Smooth muscle cell (in vitro differentiated cells): ENCODE measurements around the gene DAB2. TPM values are rescaled to one million over a fixed set of nuclear protein-coding genes. Genes with fewer than 3 reads are reported as not detected.
A peak's percentile ranks its signal among the peaks of the same experiment; 100 is the strongest.

Experiments
- DNase-seq: peaks from one replicate; lab custom pipeline; 2025; ENCODE audit not compliant: unreplicated experiment; lab: John Stamatoyannopoulos, UW
- H2AFZ ChIP-seq: fragments of 200-600 bp; sonication (generic); 2 replicates; pipeline ENCODE4 v1.6.0; 2016; ENCODE audit warnings: antibody characterized with exemption, low read depth, mild to moderate bottlenecking
- H3F3A ChIP-seq: fragments of 200-600 bp; sonication (generic); 2 replicates; pipeline ENCODE4 v1.6.0; 2017; ENCODE audit warnings: antibody characterized with exemption, low read depth
- H3K27ac ChIP-seq: fragments of 200-600 bp; sonication (generic); 2 replicates; pipeline ENCODE4 v1.5.1; 2016; ENCODE audit warnings: low read depth, mild to moderate bottlenecking
- H3K27me3 ChIP-seq: fragments of 200-600 bp; sonication (generic); 2 replicates; pipeline ENCODE4 v1.6.1; 2016; ENCODE audit warnings: low read depth, mild to moderate bottlenecking
- H3K36me3 ChIP-seq: fragments of 200-600 bp; sonication (generic); 2 replicates; pipeline ENCODE4 v1.5.1; 2016; ENCODE audit warnings: low read depth
- H3K4me1 ChIP-seq: fragments of 200-600 bp; sonication (generic); 2 replicates; pipeline ENCODE4 v1.5.1; 2016; ENCODE audit warnings: low read depth
- H3K4me2 ChIP-seq: fragments of 200-600 bp; sonication (generic); 2 replicates; pipeline ENCODE4 v1.6.0; 2016; ENCODE audit warnings: mild to moderate bottlenecking
- H3K4me3 ChIP-seq: fragments of 200-600 bp; sonication (generic); 2 replicates; pipeline ENCODE4 v1.5.1; 2016; ENCODE audit warnings: mild to moderate bottlenecking
- H3K79me2 ChIP-seq: fragments of 200-600 bp; sonication (generic); 2 replicates; pipeline ENCODE4 v1.6.0; 2016; ENCODE audit warnings: low read depth, mild to moderate bottlenecking
- H3K9ac ChIP-seq: fragments of 200-600 bp; sonication (generic); 2 replicates; pipeline ENCODE4 v1.6.0; 2016; ENCODE audit warnings: low read depth
- H3K9me3 ChIP-seq: fragments of 200-600 bp; sonication (generic); replicated peaks from 2 replicates; pipeline ENCODE4 v1.5.1; 2016; ENCODE audit warnings: low read depth
- H4K20me1 ChIP-seq: fragments of 200-600 bp; sonication (generic); 2 replicates; pipeline ENCODE4 v1.6.0; 2016; ENCODE audit warnings: low read depth
- CTCF ChIP-seq: fragments of 200-600 bp; sonication (generic); IDR thresholded peaks from 2 replicates; pipeline ENCODE4 v1.5.1; 2017; ENCODE audit warnings: borderline replicate concordance, mild to moderate bottlenecking, antibody characterized with exemption; ENCODE audit not compliant: insufficient read depth, poor library complexity, severe bottlenecking
- WGBS: methylation state at CpG from one replicate; pipeline ENCODE4 v1.1.7; 2016; ENCODE audit warnings: low lambda C conversion rate; 5-methylcytosine and 5-hydroxymethylcytosine counted together
- polyA plus RNA-seq: library from polyadenylated mRNA; unstranded; fragments of >200 nt; fragmentation: Nextera tagmentation; extraction: Ambion mirVana; gene quantifications from 2 replicates; pipeline ENCODE4 v1.2.1, GENCODE V29; 2016
- total RNA-seq: library from RNA; depleted of rRNA; stranded (reverse); fragments of >200 nt; gene quantifications from 2 replicates; pipeline ENCODE4 v1.2.3, GENCODE V29; 2014

Gene DAB2
- total and polyA plus RNA-seq, 2 experiments from 2014 or later: 87.2 to 105 TPM

GRCh38 chr5:39461007-39461682 lies 36.4 kb upstream of the DAB2 start:
- Histone ChIP-seq H3K9ac (no peak overlapping the region), H3K36me3 (no peaks in the 10 kb centered on the region), H3K4me1 (no peaks in the 10 kb centered on the region), H3K9me3 (no peaks in the 10 kb centered on the region), H3K27me3 (no peaks in the 10 kb centered on the region), H2AFZ (peak overlapping the region; percentile 21), H3F3A (no peaks in the 10 kb centered on the region), H3K4me2 (peak overlapping the region; percentile 12), H3K79me2 (no peaks in the 10 kb centered on the region), H4K20me1 (no peaks in the 10 kb centered on the region), H3K4me3 (no peak overlapping the region), H3K27ac (no peak overlapping the region)
- TF ChIP-seq CTCF: no peak
- WGBS: 72% methylated on average over 5 of the region's 5 CpGs
- no peak for DNase-seq

GRCh38 chr5:39459907-39460306 lies 35.1 kb upstream of the DAB2 start:
- H3K27me3 ChIP-seq: no peaks in the 10 kb centered on the region
- H3K9ac ChIP-seq: no peak overlapping the region
- no peaks in the 10 kb centered on the region for H3K9me3 ChIP-seq
- H3K4me2 ChIP-seq: no peak overlapping the region
- no peaks in the 10 kb centered on the region for H3K79me2 ChIP-seq
- H2AFZ ChIP-seq: no peak overlapping the region
- no peaks in the 10 kb centered on the region for H3K4me1 ChIP-seq
- no peak overlapping the region for H3K4me3 ChIP-seq
- H3K36me3 ChIP-seq: no peaks in the 10 kb centered on the region
- DNase-seq: no peak
- no peak for TF ChIP-seq CTCF
- no peak overlapping the region for H3K27ac ChIP-seq
- H4K20me1 ChIP-seq: no peaks in the 10 kb centered on the region
- H3F3A ChIP-seq: no peaks in the 10 kb centered on the region

GRCh38 chr5:39459071-39459470 lies 34.3 kb upstream of the DAB2 start:
- H2AFZ ChIP-seq: no peak overlapping the region
- no peaks in the 10 kb centered on the region for H3K4me1 ChIP-seq
- no peak overlapping the region for H3K4me3 ChIP-seq
- no peaks in the 10 kb centered on the region for H3K79me2 ChIP-seq
- H3K9ac ChIP-seq: no peak overlapping the region
- no peak for DNase-seq
- H3K36me3 ChIP-seq: no peaks in the 10 kb centered on the region
- no peak overlapping the region for H3K27ac ChIP-seq
- no peaks in the 10 kb centered on the region for H3F3A ChIP-seq
- H3K9me3 ChIP-seq: no peaks in the 10 kb centered on the region
- H3K4me2 ChIP-seq: no peak overlapping the region
- H3K27me3 ChIP-seq: no peaks in the 10 kb centered on the region
- H4K20me1 ChIP-seq: no peaks in the 10 kb centered on the region
- TF ChIP-seq CTCF: no peak
- WGBS: 93% methylated on average over 3 of the region's 3 CpGs

GRCh38 chr5:39455645-39456044 lies 30.9 kb upstream of the DAB2 start:
- no peaks in the 10 kb centered on the region for H3K79me2 ChIP-seq
- WGBS: 90% methylated on average over 7 of the region's 7 CpGs
- DNase-seq: no peak
- no peaks in the 10 kb centered on the region for H4K20me1 ChIP-seq
- no peak overlapping the region for H3K9ac ChIP-seq
- H3K36me3 ChIP-seq: no peaks in the 10 kb centered on the region
- H3K27ac ChIP-seq: no peak overlapping the region
- no peaks in the 10 kb centered on the region for H3F3A ChIP-seq
- no peak overlapping the region for H3K4me2 ChIP-seq
- H3K27me3 ChIP-seq: no peaks in the 10 kb centered on the region
- no peak overlapping the region for H2AFZ ChIP-seq
- no peak for TF ChIP-seq CTCF
- no peaks in the 10 kb centered on the region for H3K9me3 ChIP-seq
- no peak overlapping the region for H3K4me3 ChIP-seq
- no peaks in the 10 kb centered on the region for H3K4me1 ChIP-seq
